Ishikawa (cell line): ENCODE data around the gene PSD.
A peak's percentile ranks its signal among the peaks of the same experiment; 100 is the strongest.

ENCODE experiments used
- CEBPB ChIP-seq: IDR thresholded peaks from 2 replicates; pipeline ENCODE4 v1.6.1; 2012
- CREB1 ChIP-seq: IDR thresholded peaks from 2 replicates; pipeline ENCODE4 v1.6.1; 2012; ENCODE audit warnings: low read depth
- EGR1 ChIP-seq: IDR thresholded peaks from 2 replicates; pipeline ENCODE4 v1.6.1; 2012
- EP300 ChIP-seq: IDR thresholded peaks from 2 replicates; pipeline ENCODE4 v1.6.1; 2012; ENCODE audit warnings: borderline replicate concordance
- FOXM1 ChIP-seq: IDR thresholded peaks from 2 replicates; pipeline ENCODE4 v1.6.1; 2012; ENCODE audit warnings: low read depth, borderline replicate concordance
- MAX ChIP-seq: IDR thresholded peaks from 2 replicates; pipeline ENCODE4 v1.6.1; 2012
- NFIC ChIP-seq: IDR thresholded peaks from 2 replicates; pipeline ENCODE4 v1.6.1; 2012
- RAD21 ChIP-seq: IDR thresholded peaks from 2 replicates; pipeline ENCODE4 v1.6.1; 2012; ENCODE audit warnings: low read depth
- REST ChIP-seq: IDR thresholded peaks from 2 replicates; pipeline ENCODE4 v1.6.1; 2012; ENCODE audit warnings: low read depth, mild to moderate bottlenecking
- TAF1 ChIP-seq: IDR thresholded peaks from 2 replicates; pipeline ENCODE4 v1.6.1; 2012; ENCODE audit warnings: low read depth, mild to moderate bottlenecking
- TCF12 ChIP-seq: IDR thresholded peaks from 2 replicates; pipeline ENCODE4 v1.6.1; 2012; ENCODE audit warnings: low read depth
- TEAD4 ChIP-seq: IDR thresholded peaks from 2 replicates; pipeline ENCODE4 v1.6.1; 2012
- USF1 ChIP-seq: IDR thresholded peaks from 2 replicates; pipeline ENCODE4 v1.6.1; 2012
- YY1 ChIP-seq: IDR thresholded peaks from 2 replicates; pipeline ENCODE4 v1.6.1; 2012; ENCODE audit warnings: low read depth
- ZBTB7A ChIP-seq: IDR thresholded peaks from 2 replicates; pipeline ENCODE4 v1.6.1; 2012; ENCODE audit warnings: low read depth

The PSD gene

GRCh38 chr10:102452672-102453340 is 34.2 kb upstream of the PSD start:
- TF ChIP-seq TAF1 (no peak), FOXM1 (no peak), CREB1 (no peak), YY1 (no peak), ZBTB7A (no peak), EP300 (no peak), EGR1 (no peak), MAX (no peak), NFIC (no peak), REST (no peak), TEAD4 (no peak), TCF12 (no peak), RAD21 (no peak), CEBPB (no peak), USF1 (no peak)

DNA sequence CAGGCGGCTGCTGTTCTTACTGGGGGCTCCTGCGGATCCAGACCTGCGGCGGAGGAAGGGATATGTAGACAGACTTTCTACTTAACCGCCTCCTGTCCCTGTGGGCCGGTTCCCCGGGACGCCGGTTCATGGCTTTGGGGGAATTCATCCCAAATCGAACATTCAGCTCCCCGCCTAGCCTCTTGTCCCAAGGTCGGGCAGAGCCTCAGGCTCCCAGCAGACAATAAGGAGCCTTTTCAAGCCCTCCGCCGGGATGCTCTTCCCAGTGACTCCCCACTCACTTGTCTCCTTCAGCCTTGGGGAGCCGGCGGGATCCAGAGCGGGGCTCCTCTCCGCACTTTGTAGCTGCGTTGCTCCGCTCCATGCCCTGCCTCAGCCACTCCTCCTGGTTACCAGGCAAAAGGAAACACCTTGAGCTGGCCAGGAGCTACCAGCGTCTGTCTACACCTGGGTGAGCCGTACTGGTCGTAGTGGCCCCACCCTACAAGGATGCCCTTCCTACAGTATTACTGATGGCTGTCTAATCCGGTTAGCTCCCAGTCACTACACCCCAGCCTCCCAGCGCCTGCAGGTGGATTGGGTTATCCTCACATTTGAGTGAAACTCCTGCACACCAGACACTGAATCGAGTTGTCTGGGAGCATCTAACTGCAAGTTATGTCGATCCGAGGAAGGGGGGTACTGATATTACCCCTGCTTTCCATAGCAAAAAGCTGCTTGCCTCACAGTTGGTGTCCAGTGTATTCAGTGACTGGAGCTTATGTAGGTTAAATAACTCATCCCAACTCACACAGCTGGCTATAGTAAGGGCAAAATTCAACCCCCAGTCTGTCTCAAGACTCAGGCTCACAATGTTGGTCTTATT is 32.8 kb upstream of the PSD start, which contains the start of gene C10orf95:
Gene C10orf95, minus strand, starts transcription at position 439 of the 865 bp plus-strand sequence. CDS start 450 bp downstream, outside the sequence.
- no peak for TF ChIP-seq NFIC
- TF ChIP-seq YY1, result no peak
- TF ChIP-seq TAF1, result no peak
- TF ChIP-seq MAX, result no peak
- TF ChIP-seq EGR1, result no peak
- TF ChIP-seq USF1, result no peak
- no peak for TF ChIP-seq CREB1
- no peak; the same call in 1 of the 2 replicates for TF ChIP-seq REST
- no peak for TF ChIP-seq CEBPB
- no peak for TF ChIP-seq FOXM1
- TF ChIP-seq RAD21, result no peak
- TF ChIP-seq EP300, result no peak
- no peak for TF ChIP-seq TEAD4
- TF ChIP-seq ZBTB7A, result no peak; the same call in 1 of the 2 replicates
- TF ChIP-seq TCF12, result no peak

DNA sequence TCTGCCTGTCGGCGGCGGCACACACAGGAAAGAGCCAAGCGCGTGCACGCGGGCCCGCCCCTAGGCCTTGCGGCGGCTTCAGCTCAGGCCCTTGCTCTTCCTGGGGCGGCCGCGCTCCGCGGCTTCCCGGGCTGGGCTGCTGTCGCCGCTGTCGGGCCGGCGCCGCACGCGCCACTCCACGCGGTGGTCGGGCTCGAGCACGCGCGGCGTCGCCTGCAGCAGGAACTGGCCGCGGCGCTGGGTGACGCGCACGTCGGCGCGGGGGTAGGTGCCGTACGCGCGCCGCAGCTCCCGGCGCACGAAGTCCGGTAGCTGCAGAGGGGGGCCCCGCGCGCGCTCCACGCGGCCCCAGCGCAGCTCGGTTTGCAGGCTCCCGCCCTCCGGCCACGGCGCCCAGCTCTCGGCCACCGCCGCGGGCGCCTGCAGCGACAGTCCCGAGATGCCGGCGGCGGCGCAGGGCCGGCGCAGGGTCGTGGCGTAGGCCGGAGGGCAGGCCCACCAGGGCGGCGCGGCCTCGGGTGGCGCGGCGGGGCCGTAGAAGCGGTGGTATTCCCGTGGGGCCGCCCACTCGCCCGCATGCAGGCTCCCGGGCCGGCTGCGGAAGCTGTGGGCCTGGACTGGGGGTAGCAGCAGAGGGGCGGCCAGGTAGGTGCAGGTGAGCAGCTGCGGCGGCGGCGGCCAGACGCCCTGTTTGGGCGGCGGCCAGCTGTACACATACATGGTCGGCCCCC is 32.0 kb upstream of the PSD start:
- TF ChIP-seq FOXM1 (no peak), NFIC (peak; percentile 27; the same call in 1 of the 2 replicates), USF1 (no peak), RAD21 (no peak), EGR1 (peak; percentile 7; the same call in 1 of the 2 replicates), TCF12 (0 out of 2 replicates have a peak, but pooled peaks have one; percentile 18), TAF1 (peak; percentile 50), TEAD4 (0 out of 2 replicates have a peak, but pooled peaks have one; percentile 5), MAX (peak; percentile 92; the same call in 1 of the 2 replicates), CEBPB (no peak), ZBTB7A (no peak)

DNA sequence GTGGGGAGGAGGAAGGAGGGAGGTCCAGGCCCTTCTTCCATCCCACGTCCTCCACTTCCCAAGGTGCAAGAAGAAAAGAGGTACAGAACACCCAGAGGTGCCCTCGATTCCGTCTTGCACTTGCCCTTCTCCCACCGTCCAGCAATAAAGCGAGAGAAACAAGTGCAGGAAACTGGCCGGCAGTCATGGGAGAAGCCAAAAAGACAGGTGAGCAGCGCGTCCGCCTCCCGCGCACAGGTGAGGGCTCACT is 31.5 kb upstream of the PSD start:
- TF ChIP-seq CREB1 (no peak), TCF12 (no peak), RAD21 (no peak), YY1 (no peak), MAX (no peak), CEBPB (no peak), REST (no peak), TAF1 (no peak; the same call in 1 of the 2 replicates), EGR1 (no peak), ZBTB7A (no peak), TEAD4 (no peak), EP300 (no peak), FOXM1 (no peak), NFIC (no peak), USF1 (no peak)
